Liver (tissue), 9 donors: ENCODE data around the gene COX7B. TPM values are rescaled to one million over a fixed set of nuclear protein-coding genes. Genes with fewer than 3 reads are reported as not detected.

Source experiments
- DNase-seq: peaks from one replicate; pipeline ENCODE4 v3.0.0-alpha.2; 2017; ENCODE audit warnings: low spot score
- H3K27ac ChIP-seq, 2 donors: one replicate each; pipeline ENCODE4 v1.7.0; 2013; ENCODE audit warnings: inconsistent platforms in 2 of 2, low read length in 2 of 2, control low read depth in 1 of 2, low read depth in 1 of 2, mild to moderate bottlenecking in 1 of 2
- H3K27me3 ChIP-seq, 4 donors: one replicate each; pipeline versions ENCODE4 v1.6.1 to v1.7.0; 2013; ENCODE audit warnings: low read length in 3 of 4, inconsistent platforms in 1 of 4, mild to moderate bottlenecking in 1 of 4, moderate library complexity in 1 of 4; ENCODE audit not compliant: control insufficient read depth in 4 of 4, insufficient read depth in 4 of 4
- H3K36me3 ChIP-seq, 4 donors: one replicate each; pipeline versions ENCODE4 v1.6.1 to v1.7.0; 2013; ENCODE audit warnings: low read length in 3 of 4, mild to moderate bottlenecking in 3 of 4, low read depth in 1 of 4, moderate library complexity in 1 of 4; ENCODE audit not compliant: control insufficient read depth in 4 of 4, insufficient read depth in 3 of 4
- H3K4me1 ChIP-seq, 4 donors: one replicate each; pipeline versions ENCODE4 v1.6.1 to v1.7.0; 2013; ENCODE audit warnings: low read length in 3 of 4, mild to moderate bottlenecking in 3 of 4, moderate library complexity in 1 of 4; ENCODE audit not compliant: control insufficient read depth in 4 of 4, insufficient read depth in 4 of 4
- H3K4me3 ChIP-seq, 3 donors: one replicate each; pipeline versions ENCODE4 v1.6.1 to v1.7.0; 2013; ENCODE audit warnings: low read length in 3 of 3, control low read depth in 1 of 3, low read depth in 1 of 3, mild to moderate bottlenecking in 1 of 3
- H3K9ac ChIP-seq, 2 donors: one replicate each; pipeline ENCODE4 v1.7.0; 2013; ENCODE audit warnings: low read length in 2 of 2, mild to moderate bottlenecking in 2 of 2, moderate library complexity in 2 of 2, control low read depth in 1 of 2, low read depth in 1 of 2
- H3K9me3 ChIP-seq, 4 donors: one replicate each; pipeline versions ENCODE4 v1.6.1 to v1.7.0; 2013; ENCODE audit warnings: low read length in 3 of 4; ENCODE audit not compliant: control insufficient read depth in 4 of 4
- ATF3 ChIP-seq: IDR thresholded peaks from 2 replicates; pipeline ENCODE4 v1.6.1; 2016; ENCODE audit warnings: antibody characterized with exemption
- EGR1 ChIP-seq, 2 donors: IDR thresholded peaks; 2 replicates each; pipeline ENCODE4 v1.6.1; 2016 to 2018; ENCODE audit warnings: antibody characterized with exemption in 2 of 2, low read depth in 2 of 2
- FOXA1 ChIP-seq: IDR thresholded peaks from 2 replicates; pipeline ENCODE4 v1.6.1; 2016; ENCODE audit warnings: antibody characterized with exemption
- FOXA2 ChIP-seq: IDR thresholded peaks from 2 replicates; pipeline ENCODE4 v1.6.1; 2016; ENCODE audit warnings: antibody characterized with exemption
- HNF4A ChIP-seq, 2 donors: conservative IDR thresholded peaks; 2 replicates each; pipeline ENCODE4 v1.6.1; 2016; ENCODE audit warnings: antibody characterized with exemption in 2 of 2, mild to moderate bottlenecking in 2 of 2
- HNF4G ChIP-seq: IDR thresholded peaks from 2 replicates; pipeline ENCODE4 v1.6.1; 2016; ENCODE audit warnings: antibody characterized with exemption
- JUND ChIP-seq, 2 donors: IDR thresholded peaks; 2 replicates each; pipeline ENCODE4 v1.6.1; 2016; ENCODE audit warnings: antibody characterized with exemption in 2 of 2
- MAX ChIP-seq: IDR thresholded peaks from 2 replicates; pipeline ENCODE4 v1.6.1; 2016; ENCODE audit warnings: antibody characterized with exemption
- NR2F2 ChIP-seq: IDR thresholded peaks from 2 replicates; pipeline ENCODE4 v1.6.1; 2016; ENCODE audit warnings: antibody characterized with exemption
- RAD21 ChIP-seq, 2 donors: IDR thresholded peaks; 2 replicates each; pipeline ENCODE4 v1.6.1; 2016; ENCODE audit warnings: antibody characterized with exemption in 2 of 2, mild to moderate bottlenecking in 2 of 2
- REST ChIP-seq: IDR thresholded peaks from 2 replicates; pipeline ENCODE4 v1.6.1; 2016; ENCODE audit warnings: antibody characterized with exemption, mild to moderate bottlenecking
- RXRA ChIP-seq, 2 donors: IDR thresholded peaks; 2 replicates each; pipeline ENCODE4 v1.6.1; 2017 to 2018; ENCODE audit warnings: antibody characterized with exemption in 2 of 2, mild to moderate bottlenecking in 1 of 2
- SP1 ChIP-seq: IDR thresholded peaks from 2 replicates; pipeline ENCODE4 v1.6.1; 2018; ENCODE audit warnings: antibody characterized with exemption, mild to moderate bottlenecking
- WGBS: extraction: QIAGEN DNeasy Blood & Tissue Kit; methylation state at CpG from one replicate; pipeline ENCODE4 v1.1.7; 2013; 5-methylcytosine and 5-hydroxymethylcytosine counted together
- polyA plus RNA-seq, 2 donors: library from polyadenylated mRNA; stranded (reverse) in 1 of 2; unstranded in 1 of 2; fragments of 200-250 nt in 1 of 2; fragments of >200 nt in 1 of 2; fragmentation: Nextera tagmentation in 1 of 2; extraction: Ambion mirVana in 1 of 2; gene quantifications; one replicate each; pipeline versions ENCODE4 v1.2.1 to v1.2.3, GENCODE V29; 2013 to 2015
- total RNA-seq, 2 donors: library from RNA; depleted of rRNA; stranded (reverse); fragments of >200 nt; gene quantifications; one replicate each; pipeline ENCODE4 v1.2.3, GENCODE V29; 2014
- TF ChIP-seq, protein P1 (sequence below): fragments of 150-350 bp; IDR thresholded peaks from 2 replicates; pipeline ENCODE4 v1.5.1; 2017; ENCODE audit warnings: improper control_type of control experiment, low read depth, low read length; ENCODE audit not compliant: missing input control
- TF ChIP-seq, protein P2 (sequence below): IDR thresholded peaks from 2 replicates; pipeline ENCODE4 v1.6.1; 2016; ENCODE audit warnings: antibody characterized with exemption
- donor health status: healthy.
- donor health status: healthy.
- donor health status: healthy.
- donor health status: healthy.
- donor health status: healthy.

The COX7B gene
- total and polyA plus RNA-seq, 4 donors: 194 to 576 (median 480) TPM

GRCh38 chrX:77936299-77936698 lies 37.0 kb downstream of the COX7B start:
- no peak for DNase-seq
- Histone ChIP-seq H3K4me3 (no peak overlapping the region), H3K4me1 (no peaks in the 10 kb centered on the region), H3K36me3 (no peaks in the 10 kb centered on the region), H3K27ac (no peak overlapping the region), H3K9ac (no peak overlapping the region), H3K9me3 (no peaks in the 10 kb centered on the region), H3K27me3 (no peaks in the 10 kb centered on the region)
- TF ChIP-seq MAX (no peak), HNF4A (conservative IDR thresholded peaks at IDR 0.05) (no peak), RXRA (IDR thresholded peaks at IDR 0.05) (no peak), NR2F2 (no peak), JUND (IDR thresholded peaks at IDR 0.05) (no peak), SP1 (no peak), REST (no peak), HNF4G (no peak), EGR1 (IDR thresholded peaks at IDR 0.05; ENCODE audit: low read depth in 2 of 2) (no peak), RAD21 (IDR thresholded peaks at IDR 0.05) (no peak), FOXA2 (no peak), ATF3 (no peak), FOXA1 (no peak)
- TF ChIP-seq, protein P1, sequence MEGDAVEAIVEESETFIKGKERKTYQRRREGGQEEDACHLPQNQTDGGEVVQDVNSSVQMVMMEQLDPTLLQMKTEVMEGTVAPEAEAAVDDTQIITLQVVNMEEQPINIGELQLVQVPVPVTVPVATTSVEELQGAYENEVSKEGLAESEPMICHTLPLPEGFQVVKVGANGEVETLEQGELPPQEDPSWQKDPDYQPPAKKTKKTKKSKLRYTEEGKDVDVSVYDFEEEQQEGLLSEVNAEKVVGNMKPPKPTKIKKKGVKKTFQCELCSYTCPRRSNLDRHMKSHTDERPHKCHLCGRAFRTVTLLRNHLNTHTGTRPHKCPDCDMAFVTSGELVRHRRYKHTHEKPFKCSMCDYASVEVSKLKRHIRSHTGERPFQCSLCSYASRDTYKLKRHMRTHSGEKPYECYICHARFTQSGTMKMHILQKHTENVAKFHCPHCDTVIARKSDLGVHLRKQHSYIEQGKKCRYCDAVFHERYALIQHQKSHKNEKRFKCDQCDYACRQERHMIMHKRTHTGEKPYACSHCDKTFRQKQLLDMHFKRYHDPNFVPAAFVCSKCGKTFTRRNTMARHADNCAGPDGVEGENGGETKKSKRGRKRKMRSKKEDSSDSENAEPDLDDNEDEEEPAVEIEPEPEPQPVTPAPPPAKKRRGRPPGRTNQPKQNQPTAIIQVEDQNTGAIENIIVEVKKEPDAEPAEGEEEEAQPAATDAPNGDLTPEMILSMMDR: no peak
- TF ChIP-seq, protein P2, sequence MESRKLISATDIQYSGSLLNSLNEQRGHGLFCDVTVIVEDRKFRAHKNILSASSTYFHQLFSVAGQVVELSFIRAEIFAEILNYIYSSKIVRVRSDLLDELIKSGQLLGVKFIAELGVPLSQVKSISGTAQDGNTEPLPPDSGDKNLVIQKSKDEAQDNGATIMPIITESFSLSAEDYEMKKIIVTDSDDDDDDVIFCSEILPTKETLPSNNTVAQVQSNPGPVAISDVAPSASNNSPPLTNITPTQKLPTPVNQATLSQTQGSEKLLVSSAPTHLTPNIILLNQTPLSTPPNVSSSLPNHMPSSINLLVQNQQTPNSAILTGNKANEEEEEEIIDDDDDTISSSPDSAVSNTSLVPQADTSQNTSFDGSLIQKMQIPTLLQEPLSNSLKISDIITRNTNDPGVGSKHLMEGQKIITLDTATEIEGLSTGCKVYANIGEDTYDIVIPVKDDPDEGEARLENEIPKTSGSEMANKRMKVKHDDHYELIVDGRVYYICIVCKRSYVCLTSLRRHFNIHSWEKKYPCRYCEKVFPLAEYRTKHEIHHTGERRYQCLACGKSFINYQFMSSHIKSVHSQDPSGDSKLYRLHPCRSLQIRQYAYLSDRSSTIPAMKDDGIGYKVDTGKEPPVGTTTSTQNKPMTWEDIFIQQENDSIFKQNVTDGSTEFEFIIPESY: no peak

DNA sequence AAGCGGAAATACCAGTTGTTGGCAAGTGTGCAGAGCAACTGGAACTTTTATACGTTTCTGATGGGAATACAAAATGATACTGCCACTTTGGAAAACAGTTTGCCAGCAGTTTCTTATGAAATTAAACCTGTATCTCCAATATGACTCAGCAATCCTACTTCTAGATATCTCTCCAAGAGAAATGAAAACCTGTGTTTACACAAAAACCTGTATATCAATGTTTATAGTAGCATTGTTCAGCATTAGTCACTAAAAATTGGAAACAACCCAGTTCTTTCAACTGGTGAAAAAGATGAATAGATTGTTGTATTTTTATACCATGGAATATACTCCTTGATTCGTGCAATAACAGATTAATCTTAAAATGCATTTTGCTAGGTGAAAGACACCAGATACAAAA lies 38.0 kb downstream of the COX7B start:
- Histone ChIP-seq H3K27ac (no peak overlapping the region), H3K36me3 (no peaks in the 10 kb centered on the region), H3K4me1 (no peaks in the 10 kb centered on the region), H3K9me3 (no peaks in the 10 kb centered on the region), H3K27me3 (no peaks in the 10 kb centered on the region), H3K9ac (no peak overlapping the region), H3K4me3 (no peak overlapping the region)
- TF ChIP-seq MAX: no peak
- no peak for TF ChIP-seq NR2F2
- no peak for TF ChIP-seq EGR1 (IDR thresholded peaks at IDR 0.05; ENCODE audit: low read depth in 2 of 2)
- TF ChIP-seq FOXA2: no peak
- TF ChIP-seq HNF4A (conservative IDR thresholded peaks at IDR 0.05): no peak
- TF ChIP-seq, protein P2: no peak
- no peak for TF ChIP-seq RXRA (IDR thresholded peaks at IDR 0.05)
- TF ChIP-seq FOXA1: no peak
- WGBS: 72% methylated on average over 3 of the region's 3 CpGs
- no peak for DNase-seq
